Duodenal mucosa (tissue), 2 donors: ENCODE measurements around the gene ELF3.
"Not testable (repeated sequence)": the region's sequence is repeated elsewhere in the genome, so short reads cannot be mapped to it uniquely, and the experiment has no call there.

Source experiments
- H3K27ac ChIP-seq: one replicate; pipeline ENCODE4 v1.7.0; 2013; ENCODE audit warnings: low read depth, low read length
- H3K27me3 ChIP-seq, 2 donors: one replicate each; pipeline ENCODE4 v1.7.0; 2013; ENCODE audit warnings: low read length in 2 of 2, control low read depth in 1 of 2; ENCODE audit not compliant: insufficient read depth in 2 of 2, control insufficient read depth in 1 of 2
- H3K36me3 ChIP-seq, 2 donors: one replicate each; pipeline ENCODE4 v1.7.0; 2013; ENCODE audit warnings: low read length in 2 of 2, control low read depth in 1 of 2; ENCODE audit not compliant: insufficient read depth in 2 of 2, control insufficient read depth in 1 of 2
- H3K4me1 ChIP-seq, 2 donors: one replicate each; pipeline ENCODE4 v1.7.0; 2013; ENCODE audit warnings: low read length in 2 of 2, control low read depth in 1 of 2; ENCODE audit not compliant: insufficient read depth in 2 of 2, control insufficient read depth in 1 of 2
- H3K4me3 ChIP-seq, 2 donors: one replicate each; pipeline ENCODE4 v1.7.0; 2013; ENCODE audit warnings: low read length in 2 of 2, low read depth in 1 of 2
- H3K9ac ChIP-seq, 2 donors: one replicate each; pipeline ENCODE4 v1.7.0; 2013; ENCODE audit warnings: low read length in 2 of 2, low read depth in 1 of 2
- H3K9me3 ChIP-seq, 2 donors: one replicate each; pipeline ENCODE4 v1.7.0; 2013; ENCODE audit warnings: low read length in 2 of 2, control low read depth in 1 of 2; ENCODE audit not compliant: control insufficient read depth in 1 of 2

Gene ELF3

DNA sequence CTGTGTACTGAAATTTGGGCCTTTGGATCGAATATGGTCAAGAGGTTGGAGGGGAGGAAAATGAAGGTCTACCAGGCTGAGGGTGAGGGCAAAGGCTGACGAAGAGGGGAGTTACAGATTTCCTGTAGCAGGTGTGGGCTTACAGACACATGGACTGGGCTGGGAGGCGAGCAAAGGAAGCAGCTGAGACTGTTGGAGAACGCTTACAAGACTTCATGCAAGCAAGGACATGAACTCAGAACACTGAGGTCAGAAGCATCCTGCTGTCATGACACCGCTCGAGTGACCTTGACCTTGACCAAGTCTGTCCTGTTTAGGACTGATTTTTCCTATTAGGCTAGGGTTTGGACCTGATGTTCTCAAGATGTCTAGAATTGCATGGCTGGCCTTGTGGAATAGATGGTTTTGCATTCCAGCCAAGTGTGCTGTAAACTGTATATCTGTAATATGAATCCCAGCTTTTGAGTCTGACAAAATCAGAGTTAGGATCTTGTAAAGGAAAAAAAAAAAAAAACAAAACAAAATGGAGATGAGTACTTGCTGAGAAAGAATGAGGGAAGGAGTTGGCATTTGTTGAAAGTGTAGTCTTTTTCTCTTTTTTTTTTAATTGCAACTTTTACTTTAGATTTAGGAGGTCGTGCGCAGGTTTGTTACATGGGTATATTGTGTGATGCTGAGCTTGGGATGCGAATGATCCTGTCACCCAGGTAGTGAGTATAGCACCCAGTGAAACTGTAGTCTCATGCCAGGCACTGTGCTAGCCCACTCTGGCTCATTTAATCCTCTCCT lies 5.8 kb downstream of the ELF3 start:
- no peaks in the 10 kb centered on the region for H3K9me3 ChIP-seq
- peaks cover 32 to 44% of the 10 kb centered on the region in 2 donors for H3K36me3 ChIP-seq
- peak overlapping the region; percentile 97 for H3K27ac ChIP-seq
- H3K9ac ChIP-seq: peak overlapping the region; percentile 94 to 100
- no peaks in the 10 kb centered on the region for H3K27me3 ChIP-seq
- peak overlapping the region; percentile 63 to 97 for H3K4me3 ChIP-seq
- peaks cover 9 to 32% of the 10 kb centered on the region in 2 donors for H3K4me1 ChIP-seq

DNA sequence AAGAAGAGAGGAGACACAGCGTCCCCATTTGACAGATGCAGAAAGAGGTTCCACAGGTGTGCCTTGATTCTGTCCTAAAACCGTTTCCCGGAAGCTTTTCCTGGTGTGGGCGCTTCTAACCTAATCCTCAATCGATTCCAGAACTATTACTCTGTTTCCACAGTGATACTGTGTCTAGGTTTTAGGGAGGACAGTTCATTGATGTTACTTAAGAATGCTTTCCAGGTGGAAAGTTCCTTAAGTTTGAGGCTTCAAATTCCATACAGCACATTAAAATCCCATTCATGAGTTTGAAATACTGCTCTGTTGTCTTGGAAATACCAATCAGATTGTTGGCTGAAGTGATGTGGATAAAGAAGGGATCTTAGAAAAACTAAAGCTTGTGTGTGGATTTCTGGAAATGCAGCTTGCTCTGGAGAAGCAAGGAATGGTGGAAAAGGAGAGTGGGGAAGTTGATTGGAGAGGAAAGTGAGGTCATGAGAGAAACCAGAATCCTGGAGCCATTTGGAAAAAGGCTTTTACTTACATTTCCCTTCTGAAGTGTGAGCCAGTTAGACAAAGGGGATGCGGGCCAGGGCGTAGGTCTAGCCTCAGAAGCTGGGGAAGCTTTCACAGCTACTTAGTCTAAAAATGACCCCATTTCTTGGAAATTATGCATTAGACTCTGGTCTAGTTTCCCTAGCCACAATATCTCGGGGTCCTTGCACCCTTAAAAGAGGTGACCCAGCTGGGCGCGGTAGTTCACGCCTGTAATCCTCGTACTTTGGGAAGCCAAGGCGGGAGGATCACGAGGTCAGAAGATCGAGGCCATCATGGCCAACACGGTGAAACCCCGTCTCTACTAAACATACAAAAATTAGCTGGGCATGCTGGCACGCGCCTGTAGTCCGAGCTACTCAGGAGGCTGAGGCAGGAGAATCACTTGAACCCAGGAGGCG lies 6.7 kb downstream of the ELF3 start:
- H3K27ac ChIP-seq: peak overlapping the region; percentile 97
- peak overlapping the region; percentile 94 to 100 for H3K9ac ChIP-seq
- peaks cover 29 to 38% of the 10 kb centered on the region in 2 donors for H3K36me3 ChIP-seq
- no peaks in the 10 kb centered on the region for H3K9me3 ChIP-seq
- H3K4me1 ChIP-seq: peaks cover 13 to 32% of the 10 kb centered on the region in 2 donors
- no peaks in the 10 kb centered on the region for H3K27me3 ChIP-seq
- peak overlapping the region; percentile 63 to 97 for H3K4me3 ChIP-seq

DNA sequence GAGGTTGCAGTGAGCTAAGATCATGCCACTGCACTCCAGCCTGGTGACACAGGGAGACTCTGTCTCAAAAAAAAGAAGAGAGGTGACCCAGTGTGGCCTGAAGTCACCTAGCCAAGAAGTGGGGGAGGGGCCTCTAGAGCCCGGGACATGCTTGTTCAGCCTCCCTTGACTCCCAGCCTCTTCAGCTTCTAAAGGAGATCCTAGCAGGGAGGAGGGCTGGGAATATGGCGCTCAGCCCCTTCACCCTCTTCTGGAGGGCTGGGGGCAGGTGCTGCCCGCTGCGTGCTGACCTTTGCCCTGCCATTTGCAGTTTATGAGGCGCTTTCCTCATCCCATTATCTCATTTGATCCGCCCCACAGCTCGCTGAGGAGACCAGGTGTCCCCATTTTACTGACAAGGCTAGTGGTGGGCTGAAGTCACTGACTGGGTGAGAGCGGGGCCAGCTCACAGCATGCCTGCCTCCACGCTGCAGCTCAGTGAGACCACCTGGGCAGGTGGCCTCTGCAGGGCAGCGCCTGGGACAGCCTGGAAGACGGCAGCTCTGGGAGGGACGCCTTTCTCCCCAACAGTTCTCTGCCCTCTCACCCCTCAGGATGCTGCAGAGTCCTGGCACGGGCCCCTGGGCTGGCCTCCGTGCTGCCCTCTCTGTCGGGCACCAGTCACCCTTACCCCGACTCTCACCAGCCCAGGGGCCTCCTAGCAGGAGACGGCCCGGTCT lies 7.5 kb downstream of the ELF3 start:
- Histone ChIP-seq H3K4me3 (peak overlapping the region; percentile 25 to 43), H3K9me3 (no peaks in the 10 kb centered on the region), H3K4me1 (peaks cover 19 to 35% of the 10 kb centered on the region in 2 donors), H3K27me3 (no peaks in the 10 kb centered on the region), H3K36me3 (peaks cover 21 to 31% of the 10 kb centered on the region in 2 donors), H3K27ac (peak overlapping the region; percentile 97), H3K9ac (peak overlapping the region; percentile 77 to 94)

DNA sequence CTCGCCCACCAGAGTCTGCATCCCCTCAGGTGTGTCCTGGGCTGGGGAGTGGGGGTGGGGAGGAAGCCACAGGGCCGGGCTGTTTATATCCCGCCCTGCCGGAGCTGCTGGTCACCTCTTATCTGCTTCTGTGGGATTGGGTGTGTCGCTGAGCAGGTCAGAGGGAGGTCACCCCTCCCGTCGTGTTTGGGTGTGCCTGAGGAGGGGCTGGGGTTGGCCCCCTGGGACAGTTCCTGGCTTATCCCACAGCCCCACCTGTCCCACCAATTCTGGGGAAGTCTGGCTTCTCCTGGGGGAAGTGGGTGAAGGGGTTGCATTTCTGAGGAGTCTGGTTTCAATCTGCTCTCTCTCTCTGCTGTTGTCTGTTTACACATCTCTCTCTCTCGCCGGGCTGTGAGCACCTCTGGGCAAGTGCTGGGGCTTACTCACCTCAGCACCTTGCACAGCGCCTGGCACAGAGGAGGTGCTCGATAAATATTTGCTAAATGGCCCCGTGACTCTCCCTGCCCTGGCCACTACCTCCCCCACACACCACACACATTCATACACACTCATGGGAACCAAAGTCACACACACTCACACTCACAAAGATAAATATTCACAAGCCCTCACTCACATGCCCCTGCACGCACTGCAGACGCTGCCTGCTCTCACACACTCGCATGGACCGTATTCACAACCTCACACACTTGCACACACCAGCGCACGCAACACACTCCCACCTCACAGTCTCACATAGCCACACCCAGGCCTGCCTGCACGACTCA lies 8.3 kb downstream of the ELF3 start:
- H3K4me1 ChIP-seq: peaks cover 23 to 42% of the 10 kb centered on the region in 2 donors
- H3K36me3 ChIP-seq: peaks cover 13 to 24% of the 10 kb centered on the region in 2 donors
- no peaks in the 10 kb centered on the region for H3K9me3 ChIP-seq
- peak overlapping the region; percentile 97 for H3K27ac ChIP-seq
- H3K27me3 ChIP-seq: no peaks in the 10 kb centered on the region
- peak overlapping the region; percentile 25 to 48 for H3K4me3 ChIP-seq
- H3K9ac ChIP-seq: peak overlapping the region; percentile 77 to 94

DNA sequence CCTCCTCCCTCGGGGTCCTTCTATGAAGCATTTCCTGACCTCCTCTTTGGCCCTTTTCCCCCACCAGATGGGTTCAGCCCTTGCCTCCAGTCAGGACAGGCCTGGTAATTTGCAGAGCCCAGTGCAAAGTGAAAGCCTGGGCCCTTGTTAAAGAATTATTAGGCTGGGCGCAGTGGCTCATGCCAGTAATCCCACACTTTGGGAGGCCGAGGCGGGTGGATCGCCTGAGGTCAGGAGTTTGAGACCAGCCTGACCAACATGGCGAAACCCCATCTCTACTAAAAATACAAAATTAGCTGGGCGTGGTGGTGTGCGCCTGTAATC lies 8.8 kb downstream of the ELF3 start:
- Histone ChIP-seq H3K36me3 (peaks cover 8 to 18% of the 10 kb centered on the region in 2 donors), H3K4me1 (peaks cover 23 to 42% of the 10 kb centered on the region in 2 donors), H3K4me3 (peak overlapping the region; percentile 25 to 48), H3K9ac (peak overlapping the region; percentile 67 to 77), H3K27ac (peak overlapping the region; percentile 97)
- not testable (repeated sequence) for H3K27me3 ChIP-seq, H3K9me3 ChIP-seq

DNA sequence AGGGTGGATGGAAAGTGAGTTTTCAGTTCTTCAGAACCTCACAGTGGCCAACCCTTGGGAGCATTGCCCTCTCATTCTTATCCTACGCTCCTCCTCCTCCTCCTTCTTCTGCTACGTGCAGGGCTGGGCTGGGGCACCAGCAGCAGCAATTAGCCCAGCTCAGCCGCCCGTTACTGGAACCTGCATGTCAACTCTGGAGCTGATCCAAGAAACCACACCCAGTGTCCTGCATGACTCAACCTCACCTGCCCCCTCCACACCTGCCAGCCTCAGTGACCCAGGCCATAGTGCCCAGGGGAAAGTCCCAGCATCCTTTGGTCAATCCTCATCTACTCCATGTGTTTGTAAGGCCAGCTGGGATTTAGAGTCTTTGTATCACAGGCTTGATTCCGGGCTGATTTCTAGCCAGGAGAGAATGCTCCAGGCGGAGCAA lies 12.6 kb downstream of the ELF3 start:
- Histone ChIP-seq H3K27me3 (no peaks in the 10 kb centered on the region), H3K4me3 (no peak overlapping the region), H3K4me1 (peaks cover 19 to 23% of the 10 kb centered on the region in 2 donors), H3K27ac (peak overlapping the region; percentile 88), H3K9me3 (no peaks in the 10 kb centered on the region), H3K9ac (peak overlapping the region; percentile 43 to 74), H3K36me3 (no peaks in the 10 kb centered on the region)

DNA sequence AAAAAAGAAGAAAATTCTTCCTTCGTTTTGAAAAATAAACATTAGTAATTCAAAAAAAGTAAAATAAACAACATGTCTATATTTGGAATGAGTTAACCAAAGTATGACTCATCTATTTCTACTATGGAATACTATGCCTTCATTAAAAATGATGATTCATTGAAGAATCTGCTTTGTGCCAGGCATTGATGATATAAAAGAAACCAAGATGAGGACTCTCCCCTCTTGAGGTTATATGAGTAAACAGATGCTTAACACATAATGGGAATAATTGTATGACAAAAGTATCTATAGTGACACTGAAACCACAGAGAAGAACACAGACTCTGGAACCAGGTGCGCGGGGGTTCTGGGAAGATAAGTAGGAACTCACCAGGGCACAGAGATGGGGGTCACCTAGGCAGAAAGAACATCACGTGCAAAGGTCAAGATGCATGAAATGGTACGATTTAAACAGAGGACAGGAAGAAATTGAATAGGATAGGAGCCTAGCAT lies 18.8 kb downstream of the ELF3 start:
- H3K27ac ChIP-seq: no peak overlapping the region
- no peaks in the 10 kb centered on the region for H3K9me3 ChIP-seq
- no peaks in the 10 kb centered on the region for H3K27me3 ChIP-seq
- H3K9ac ChIP-seq: no peak overlapping the region
- H3K36me3 ChIP-seq: no peaks in the 10 kb centered on the region
- H3K4me1 ChIP-seq: peaks cover 2 to 16% of the 10 kb centered on the region in 2 donors
- no peak overlapping the region for H3K4me3 ChIP-seq

DNA sequence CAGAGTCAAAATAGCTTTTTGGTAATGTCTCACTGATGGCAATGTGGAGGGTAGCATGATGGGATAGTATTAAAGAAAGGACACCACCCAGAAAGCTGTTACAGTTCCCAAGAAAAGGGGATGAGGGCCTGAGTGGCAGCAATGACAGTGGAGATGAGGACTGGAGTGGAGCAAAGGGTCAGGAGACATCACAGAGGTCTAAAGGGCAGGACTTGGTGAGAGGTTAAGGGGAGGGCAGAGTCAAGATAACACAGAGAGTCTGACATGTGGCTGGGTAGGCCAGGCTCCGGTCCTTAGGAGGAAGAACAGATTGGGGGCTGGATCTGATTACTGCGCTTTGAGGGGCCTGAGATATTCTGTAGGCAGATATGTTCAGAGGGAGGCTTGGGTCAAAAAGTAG lies 19.3 kb downstream of the ELF3 start:
- no peak overlapping the region for H3K9ac ChIP-seq
- no peaks in the 10 kb centered on the region for H3K27me3 ChIP-seq
- H3K4me1 ChIP-seq: peaks cover 5 to 21% of the 10 kb centered on the region in 2 donors
- H3K36me3 ChIP-seq: no peaks in the 10 kb centered on the region
- H3K27ac ChIP-seq: no peak overlapping the region
- no peak overlapping the region for H3K4me3 ChIP-seq
- no peaks in the 10 kb centered on the region for H3K9me3 ChIP-seq

DNA sequence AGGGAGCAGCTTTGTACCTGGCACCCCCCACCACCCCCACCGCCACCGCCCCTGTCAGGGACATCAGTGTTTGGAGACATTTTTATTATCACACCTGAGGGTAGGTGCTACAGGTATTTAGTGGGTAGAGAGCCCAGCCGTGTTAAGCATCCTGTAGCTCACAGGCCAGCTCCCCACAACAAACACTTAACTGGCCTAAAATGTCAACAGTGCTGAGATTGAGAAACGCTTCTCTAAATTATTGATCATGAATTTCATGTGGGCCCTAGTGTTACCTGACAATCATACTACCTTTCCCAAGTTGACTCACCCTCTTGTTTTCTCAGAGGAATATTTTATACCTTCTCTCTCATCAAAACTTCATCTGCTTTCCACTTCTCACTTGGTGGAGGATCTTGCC lies 21.4 kb downstream of the ELF3 start:
- no peak overlapping the region for H3K27ac ChIP-seq
- H3K27me3 ChIP-seq: no peaks in the 10 kb centered on the region
- peaks cover 5 to 21% of the 10 kb centered on the region in 2 donors for H3K4me1 ChIP-seq
- no peaks in the 10 kb centered on the region for H3K36me3 ChIP-seq
- no peaks in the 10 kb centered on the region for H3K9me3 ChIP-seq
- no peak overlapping the region for H3K9ac ChIP-seq
- H3K4me3 ChIP-seq: no peak overlapping the region
